HL-60 (cell line): ENCODE measurements around the gene INAFM2.

Experiments used
- DNase-seq, 2 experiments: peaks; one replicate each; pipeline ENCODE4 v3.0.0-alpha.2; 2010 to 2020; ENCODE audit warnings: low read depth in 1 of 2, low spot score in 1 of 2
- H3K27ac ChIP-seq: fragments of 250-450 bp; sonication (Bioruptor Pico); replicated peaks from 2 replicates; pipeline ENCODE4 v1.5.1; 2020; ENCODE audit warnings: mild to moderate bottlenecking, moderate library complexity
- H3K27me3 ChIP-seq: fragments of 250-450 bp; sonication (Bioruptor Pico); 2 replicates; pipeline ENCODE4 v1.5.1; 2021; ENCODE audit warnings: mild to moderate bottlenecking, moderate library complexity; ENCODE audit not compliant: insufficient read depth, poor library complexity, severe bottlenecking
- H3K4me3 ChIP-seq: replicated peaks from 2 replicates; pipeline ENCODE4 v1.5.1; 2011; ENCODE audit warnings: mild to moderate bottlenecking, control low read depth, low read length; ENCODE audit not compliant: insufficient read depth
- GABPA ChIP-seq: IDR thresholded peaks from 2 replicates; pipeline ENCODE4 v1.6.1; 2012; ENCODE audit warnings: low read depth
- POLR2AphosphoS5 ChIP-seq: IDR thresholded peaks from 2 replicates; pipeline ENCODE4 v1.6.1; 2012; ENCODE audit warnings: low read depth
- SPI1 ChIP-seq: IDR thresholded peaks from 2 replicates; pipeline ENCODE4 v1.6.1; 2012; ENCODE audit warnings: low read depth, mild to moderate bottlenecking, borderline replicate concordance
- TF ChIP-seq, protein P1 (sequence below): IDR thresholded peaks from one replicate; pipeline ENCODE4 v1.5.1; 2011; ENCODE audit warnings: low read length, control low read depth, inconsistent platforms; ENCODE audit not compliant: insufficient read depth
- TF ChIP-seq, protein P2 (sequence below): IDR thresholded peaks from 2 replicates; pipeline ENCODE4 v1.6.1; 2012; ENCODE audit warnings: low read depth; ENCODE audit not compliant: insufficient replicate concordance

Gene INAFM2

DNA sequence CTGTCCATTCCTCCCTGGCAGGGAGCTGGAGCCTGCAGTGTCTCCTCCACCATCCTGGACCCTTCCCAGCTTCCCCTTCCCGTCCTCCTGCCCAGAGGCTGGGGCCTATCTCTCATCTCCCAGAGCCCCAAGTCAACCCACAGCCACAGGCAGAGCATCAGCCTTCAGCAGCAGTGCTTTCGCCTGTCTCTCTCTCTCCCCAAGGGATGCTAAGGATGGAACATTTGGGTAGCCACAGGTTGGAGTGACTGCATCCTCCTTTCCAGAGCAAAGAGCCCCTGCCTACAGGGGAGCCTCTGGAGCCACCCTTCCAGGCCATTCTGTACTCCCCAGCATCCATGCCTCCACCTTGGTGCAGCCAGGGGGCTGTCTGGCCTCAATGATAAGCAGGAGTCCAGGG is 19.9 kb upstream of the INAFM2 start:
- TF ChIP-seq GABPA (no peak), POLR2AphosphoS5 (no peak), SPI1 (no peak)
- TF ChIP-seq, protein P1, sequence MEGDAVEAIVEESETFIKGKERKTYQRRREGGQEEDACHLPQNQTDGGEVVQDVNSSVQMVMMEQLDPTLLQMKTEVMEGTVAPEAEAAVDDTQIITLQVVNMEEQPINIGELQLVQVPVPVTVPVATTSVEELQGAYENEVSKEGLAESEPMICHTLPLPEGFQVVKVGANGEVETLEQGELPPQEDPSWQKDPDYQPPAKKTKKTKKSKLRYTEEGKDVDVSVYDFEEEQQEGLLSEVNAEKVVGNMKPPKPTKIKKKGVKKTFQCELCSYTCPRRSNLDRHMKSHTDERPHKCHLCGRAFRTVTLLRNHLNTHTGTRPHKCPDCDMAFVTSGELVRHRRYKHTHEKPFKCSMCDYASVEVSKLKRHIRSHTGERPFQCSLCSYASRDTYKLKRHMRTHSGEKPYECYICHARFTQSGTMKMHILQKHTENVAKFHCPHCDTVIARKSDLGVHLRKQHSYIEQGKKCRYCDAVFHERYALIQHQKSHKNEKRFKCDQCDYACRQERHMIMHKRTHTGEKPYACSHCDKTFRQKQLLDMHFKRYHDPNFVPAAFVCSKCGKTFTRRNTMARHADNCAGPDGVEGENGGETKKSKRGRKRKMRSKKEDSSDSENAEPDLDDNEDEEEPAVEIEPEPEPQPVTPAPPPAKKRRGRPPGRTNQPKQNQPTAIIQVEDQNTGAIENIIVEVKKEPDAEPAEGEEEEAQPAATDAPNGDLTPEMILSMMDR: no peak
- TF ChIP-seq, protein P2, sequence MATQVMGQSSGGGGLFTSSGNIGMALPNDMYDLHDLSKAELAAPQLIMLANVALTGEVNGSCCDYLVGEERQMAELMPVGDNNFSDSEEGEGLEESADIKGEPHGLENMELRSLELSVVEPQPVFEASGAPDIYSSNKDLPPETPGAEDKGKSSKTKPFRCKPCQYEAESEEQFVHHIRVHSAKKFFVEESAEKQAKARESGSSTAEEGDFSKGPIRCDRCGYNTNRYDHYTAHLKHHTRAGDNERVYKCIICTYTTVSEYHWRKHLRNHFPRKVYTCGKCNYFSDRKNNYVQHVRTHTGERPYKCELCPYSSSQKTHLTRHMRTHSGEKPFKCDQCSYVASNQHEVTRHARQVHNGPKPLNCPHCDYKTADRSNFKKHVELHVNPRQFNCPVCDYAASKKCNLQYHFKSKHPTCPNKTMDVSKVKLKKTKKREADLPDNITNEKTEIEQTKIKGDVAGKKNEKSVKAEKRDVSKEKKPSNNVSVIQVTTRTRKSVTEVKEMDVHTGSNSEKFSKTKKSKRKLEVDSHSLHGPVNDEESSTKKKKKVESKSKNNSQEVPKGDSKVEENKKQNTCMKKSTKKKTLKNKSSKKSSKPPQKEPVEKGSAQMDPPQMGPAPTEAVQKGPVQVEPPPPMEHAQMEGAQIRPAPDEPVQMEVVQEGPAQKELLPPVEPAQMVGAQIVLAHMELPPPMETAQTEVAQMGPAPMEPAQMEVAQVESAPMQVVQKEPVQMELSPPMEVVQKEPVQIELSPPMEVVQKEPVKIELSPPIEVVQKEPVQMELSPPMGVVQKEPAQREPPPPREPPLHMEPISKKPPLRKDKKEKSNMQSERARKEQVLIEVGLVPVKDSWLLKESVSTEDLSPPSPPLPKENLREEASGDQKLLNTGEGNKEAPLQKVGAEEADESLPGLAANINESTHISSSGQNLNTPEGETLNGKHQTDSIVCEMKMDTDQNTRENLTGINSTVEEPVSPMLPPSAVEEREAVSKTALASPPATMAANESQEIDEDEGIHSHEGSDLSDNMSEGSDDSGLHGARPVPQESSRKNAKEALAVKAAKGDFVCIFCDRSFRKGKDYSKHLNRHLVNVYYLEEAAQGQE: no peak
- no peak for DNase-seq
- Histone ChIP-seq H3K27me3 (no peaks in the 10 kb centered on the region), H3K27ac (no peak overlapping the region), H3K4me3 (no peak overlapping the region)

DNA sequence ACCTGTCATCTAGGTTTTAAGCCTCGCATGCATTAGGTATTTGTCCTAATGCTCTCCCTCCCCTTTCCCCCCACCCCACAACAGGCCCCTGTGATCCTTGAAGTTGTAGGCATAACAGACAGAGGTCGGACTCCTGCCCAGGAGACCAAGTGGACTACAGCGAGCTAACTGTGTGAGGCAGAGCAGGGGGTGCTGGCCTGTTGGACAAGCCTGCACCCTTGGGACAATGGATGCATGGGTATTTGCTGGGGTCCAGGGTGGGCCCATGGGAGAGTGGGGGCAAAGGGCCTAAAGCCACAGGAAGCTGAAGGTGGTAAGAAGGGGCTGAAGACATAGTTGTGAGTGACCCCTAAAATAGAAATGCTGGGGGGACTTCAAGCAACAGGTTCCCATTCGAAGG is 18.2 kb upstream of the INAFM2 start:
- no peak overlapping the region for H3K27ac ChIP-seq
- H3K27me3 ChIP-seq: no peaks in the 10 kb centered on the region
- TF ChIP-seq, protein P2: no peak
- TF ChIP-seq, protein P1: no peak
- TF ChIP-seq POLR2AphosphoS5: no peak
- TF ChIP-seq GABPA: no peak
- TF ChIP-seq SPI1: no peak
- H3K4me3 ChIP-seq: no peak overlapping the region
- no peak for DNase-seq

DNA sequence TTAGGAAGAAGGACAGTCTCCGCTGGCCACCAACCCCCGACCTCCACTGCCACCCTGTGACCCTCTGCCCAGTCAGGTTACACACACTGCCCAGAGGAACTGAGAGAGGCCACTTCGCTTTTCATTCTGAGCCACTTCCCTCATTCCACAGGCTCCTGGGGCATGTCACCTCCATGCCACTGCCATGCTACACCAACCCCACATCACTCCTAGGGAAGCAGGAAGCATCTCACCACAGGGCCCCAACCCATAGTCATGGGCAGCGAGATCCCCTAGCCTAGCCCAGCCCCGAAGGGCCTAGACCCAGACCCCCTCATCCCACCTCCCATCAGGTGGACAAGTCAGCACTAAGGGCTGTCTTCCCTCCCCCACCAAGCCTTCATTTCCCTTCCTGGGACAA is 17.1 kb upstream of the INAFM2 start:
- no peak for TF ChIP-seq GABPA
- TF ChIP-seq SPI1: peak; percentile 63
- H3K27me3 ChIP-seq: no peaks in the 10 kb centered on the region
- H3K4me3 ChIP-seq: peak overlapping the region; percentile 65
- H3K27ac ChIP-seq: peak overlapping the region; percentile 96
- peak in 1 of 2 experiments; percentile 51 for DNase-seq

DNA sequence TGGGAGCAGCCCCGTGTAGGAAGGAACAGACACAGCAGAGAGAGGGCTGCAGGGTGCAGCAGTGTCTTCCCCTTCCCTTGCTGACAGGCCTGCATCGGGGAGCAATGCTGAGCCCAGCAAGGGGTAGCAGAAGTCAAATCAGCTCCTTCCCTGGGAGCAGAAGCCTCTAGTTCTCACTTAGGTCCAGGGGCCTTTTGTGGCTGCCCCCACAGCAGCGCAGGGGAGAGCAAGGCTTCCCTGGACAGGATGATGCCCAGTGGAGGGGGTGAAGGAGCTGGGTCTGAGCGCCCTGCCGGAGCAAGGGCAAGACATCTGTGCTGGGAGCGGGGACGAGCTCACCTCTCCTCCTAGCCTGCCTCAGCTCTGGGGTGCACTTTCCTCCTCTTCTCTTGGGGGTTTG is 16.6 kb upstream of the INAFM2 start:
- peak overlapping the region; percentile 65 for H3K4me3 ChIP-seq
- no peaks in the 10 kb centered on the region for H3K27me3 ChIP-seq
- H3K27ac ChIP-seq: peak overlapping the region; percentile 96
- TF ChIP-seq SPI1 (no peak), GABPA (no peak), POLR2AphosphoS5 (no peak)
- TF ChIP-seq, protein P2: no peak
- TF ChIP-seq, protein P1: no peak
- peak in 1 of 2 experiments; percentile 49 for DNase-seq
